HG03060 (cell line): Measurements from ENCODE around the gene JADE2.
"Not testable (repeated sequence)": the region's sequence is repeated elsewhere in the genome, so short reads cannot be mapped to it uniquely, and the experiment has no call there.

ENCODE experiments used
- ATAC-seq: cut with Tn5 transposase; IDR thresholded peaks from one replicate; pipeline ENCODE4 v1.9.1; 2021; ENCODE audit warnings: low read depth, moderate number of reproducible peaks; ENCODE audit not compliant: unreplicated experiment

JADE2 gene

GRCh38 chr5:134547999-134548658, 22.7 kb downstream of the JADE2 start:
- no peak for ATAC-seq

- no peak for ATAC-seq
These were observed 24.2 kb downstream of the JADE2 start for GRCh38 chr5:134549714-134550113.

DNA sequence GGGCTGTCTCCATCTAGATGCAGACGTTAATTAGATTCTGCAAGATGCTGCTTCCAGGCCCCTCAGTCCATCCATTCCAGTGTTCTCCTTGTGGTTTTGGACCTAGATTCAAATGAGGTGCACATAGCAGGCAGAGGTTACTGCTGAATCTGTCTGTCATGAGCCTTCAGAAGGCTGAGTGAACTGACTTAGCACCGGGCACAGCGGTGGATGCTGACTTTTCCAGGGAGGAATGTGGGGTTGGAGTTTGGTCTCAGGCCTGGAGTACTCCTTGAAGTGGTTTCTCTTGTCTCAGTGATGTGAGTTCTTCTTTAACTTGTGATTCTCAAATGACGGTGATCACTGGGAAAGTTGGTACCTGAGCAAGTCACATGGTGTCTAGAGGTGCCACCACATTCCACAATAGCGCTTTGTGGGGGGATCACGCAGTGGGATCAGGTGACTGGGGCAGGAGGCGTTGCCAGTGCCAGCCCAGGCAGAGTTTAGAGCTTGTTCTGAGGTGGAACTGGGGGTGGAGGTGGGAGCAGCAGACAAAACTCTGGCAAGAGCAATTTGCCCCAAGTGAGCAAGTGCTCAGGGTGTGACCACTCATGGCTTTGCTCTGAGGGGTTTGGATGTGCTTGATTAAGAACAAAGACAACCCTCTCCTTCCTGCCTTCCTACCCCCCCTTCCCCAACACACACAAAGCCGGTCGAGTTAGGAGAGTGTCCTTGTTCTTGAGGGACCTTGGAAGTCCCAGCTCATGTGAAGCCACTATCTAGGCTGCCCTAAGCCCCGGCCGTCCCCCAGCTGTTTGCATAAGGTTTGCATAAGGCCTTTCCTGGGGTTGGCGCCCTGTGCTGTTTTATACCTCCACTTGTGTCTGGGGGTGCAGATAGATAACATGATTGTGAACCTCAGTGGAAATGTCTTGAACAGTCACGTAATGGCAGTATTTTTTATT, 25.1 kb downstream of the JADE2 start:
- no peak for ATAC-seq

DNA sequence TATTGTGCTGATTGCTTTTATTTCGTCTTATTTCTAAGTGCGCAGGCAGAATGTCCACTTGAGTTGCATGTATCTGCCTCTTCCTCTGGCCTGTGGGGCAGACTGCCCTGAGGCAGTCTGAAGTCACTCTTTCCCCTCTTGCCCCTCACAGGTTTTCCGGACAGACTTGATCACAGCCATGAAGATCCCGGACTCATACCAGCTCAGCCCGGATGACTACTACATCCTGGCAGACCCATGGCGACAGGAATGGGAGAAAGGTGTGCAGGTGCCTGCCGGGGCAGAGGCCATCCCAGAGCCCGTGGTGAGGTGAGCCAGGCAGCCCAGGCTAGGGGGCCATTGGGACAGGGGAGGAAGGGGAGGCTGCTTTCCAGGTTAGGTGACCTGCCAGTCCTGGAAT, 26.4 kb downstream of the JADE2 start:
- ATAC-seq, result no peak

DNA sequence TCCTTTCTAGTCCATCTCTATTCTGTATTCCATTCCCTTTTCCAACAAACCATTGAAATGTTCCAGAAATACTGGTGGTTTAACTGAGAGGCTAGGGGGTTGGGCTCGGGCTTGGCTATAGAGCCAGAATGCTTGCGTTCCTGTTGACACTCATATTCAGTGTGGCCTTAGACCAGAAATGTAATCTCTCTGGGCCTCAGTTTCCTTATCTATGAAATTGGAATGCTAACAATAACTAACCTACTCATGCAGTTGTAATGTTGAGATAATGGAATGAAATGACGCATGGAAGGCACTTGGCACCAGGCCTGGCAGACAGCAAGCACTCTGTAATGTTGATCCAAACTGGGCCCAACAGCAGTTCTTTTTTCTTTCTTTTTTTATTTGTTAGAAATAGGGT, 26.8 kb downstream of the JADE2 start:
- ATAC-seq, result no peak

- ATAC-seq, result not testable (repeated sequence)
These were observed 27.2 kb downstream of the JADE2 start for GRCh38 chr5:134552716-134553115.

- ATAC-seq, result no peak
These were observed 28.4 kb downstream of the JADE2 start for GRCh38 chr5:134553821-134554267.

DNA sequence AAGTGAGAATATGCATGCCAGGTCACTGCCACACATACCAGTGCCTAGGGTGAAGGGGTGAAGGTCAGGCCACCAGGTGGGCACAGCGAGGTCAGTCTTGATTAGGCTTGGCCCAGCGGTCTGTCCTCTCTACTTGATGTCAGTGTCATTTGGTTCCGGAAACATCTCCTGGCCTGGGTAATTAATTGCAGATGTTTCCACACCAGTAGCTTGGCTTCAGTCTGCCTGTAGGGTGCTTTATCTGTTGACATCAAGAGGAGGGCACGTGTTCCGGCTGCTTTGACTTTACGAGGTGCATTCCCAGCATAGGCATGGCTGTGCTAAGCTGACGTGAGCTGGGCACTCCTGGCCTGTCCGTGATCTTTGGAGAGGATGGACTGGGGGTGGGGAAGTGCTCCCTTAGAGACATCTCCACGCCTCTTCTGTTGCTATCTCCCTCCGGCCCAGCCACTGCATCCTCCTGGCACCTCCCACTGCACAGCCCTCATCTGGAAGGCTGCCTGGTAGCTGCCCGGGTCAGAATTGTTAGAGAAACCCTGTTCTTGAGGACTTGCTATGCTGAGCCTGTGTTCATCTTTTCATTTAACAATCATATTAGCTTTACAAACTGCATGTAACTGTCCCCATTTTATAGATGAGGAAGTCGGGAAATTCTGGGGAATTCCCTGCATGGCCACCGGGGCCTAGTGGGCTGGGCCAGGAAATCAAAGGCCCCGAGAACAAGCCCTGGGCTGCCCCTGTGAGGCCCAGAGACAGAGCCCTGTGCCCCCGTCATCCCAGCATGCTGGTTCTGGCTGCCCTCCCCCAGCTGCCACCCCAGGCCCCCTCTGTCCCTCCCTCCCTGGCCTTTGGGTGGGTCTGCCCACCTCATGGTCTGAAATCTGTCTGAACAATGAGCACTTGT, 29.1 kb downstream of the JADE2 start:
- peak; percentile 34 for ATAC-seq

DNA sequence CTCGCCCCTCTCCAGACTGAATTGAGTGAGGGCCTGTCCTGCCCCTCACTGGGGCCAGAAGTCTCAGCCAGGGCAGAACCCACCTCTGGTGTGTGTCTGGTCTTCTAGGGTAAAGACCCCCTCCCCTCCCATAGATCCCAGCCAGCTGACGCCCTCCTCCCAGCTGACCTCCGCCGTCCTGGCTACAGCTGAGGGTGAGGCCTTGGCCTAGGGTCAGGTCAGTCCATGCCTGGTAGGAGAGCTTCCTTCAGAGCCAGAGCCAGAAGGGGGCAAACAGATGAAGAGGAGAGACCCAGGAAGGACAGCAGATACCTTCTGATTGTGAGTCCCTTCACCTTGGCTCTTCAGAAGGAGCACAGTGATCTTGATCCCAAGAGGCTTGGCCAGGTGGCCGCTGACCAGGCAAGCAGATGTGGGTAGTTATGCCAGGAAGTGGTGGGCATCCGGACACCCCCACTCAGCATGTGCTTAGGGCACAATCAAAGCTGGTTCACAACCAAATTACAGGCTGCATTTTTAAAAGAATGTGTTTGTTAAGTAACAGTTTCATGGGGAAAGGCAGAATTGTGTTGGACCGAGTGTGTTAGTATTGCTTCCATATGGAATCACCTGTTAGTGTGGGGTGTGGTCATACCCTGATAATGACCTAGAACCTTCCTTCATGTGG, 29.9 kb downstream of the JADE2 start:
- no peak for ATAC-seq

DNA sequence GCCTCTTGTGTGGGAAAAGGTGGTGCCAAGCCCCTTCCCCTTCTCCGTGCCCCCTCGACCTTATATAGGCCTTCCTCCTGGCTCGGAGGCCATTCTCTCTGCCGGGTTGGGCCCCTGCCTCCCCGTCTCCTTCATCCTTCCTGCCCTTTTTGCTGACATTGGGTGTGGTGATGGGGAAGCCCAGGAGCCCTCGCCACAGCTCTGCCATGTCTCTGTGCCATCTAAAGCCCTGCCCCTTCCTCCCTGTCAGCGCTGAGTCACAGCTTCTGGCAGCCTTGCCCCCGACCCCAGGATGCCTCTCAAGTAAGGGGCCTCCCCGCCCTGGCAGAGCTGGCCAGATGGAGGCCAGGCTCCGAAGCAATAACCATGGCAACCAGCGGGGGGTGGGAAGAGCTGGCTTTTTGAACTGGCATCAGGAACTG, 30.4 kb downstream of the JADE2 start:
- ATAC-seq, result no peak

DNA sequence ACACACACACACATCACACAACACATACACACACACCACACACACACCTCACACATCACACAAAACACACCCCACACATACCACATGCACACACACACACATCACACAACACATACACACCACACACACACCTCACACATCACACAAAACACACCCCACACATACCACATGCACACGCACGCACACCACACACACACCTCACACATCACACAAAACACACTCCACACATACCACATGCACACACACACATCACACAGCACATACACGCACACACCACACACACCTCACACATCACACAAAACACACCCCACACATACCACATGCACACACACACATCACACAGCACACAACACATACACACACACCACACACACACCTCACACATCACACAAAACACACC, 31.1 kb downstream of the JADE2 start:
- ATAC-seq, result not testable (repeated sequence)

- no peak for ATAC-seq
These were observed 31.5 kb downstream of the JADE2 start for GRCh38 chr5:134556994-134557393.

DNA sequence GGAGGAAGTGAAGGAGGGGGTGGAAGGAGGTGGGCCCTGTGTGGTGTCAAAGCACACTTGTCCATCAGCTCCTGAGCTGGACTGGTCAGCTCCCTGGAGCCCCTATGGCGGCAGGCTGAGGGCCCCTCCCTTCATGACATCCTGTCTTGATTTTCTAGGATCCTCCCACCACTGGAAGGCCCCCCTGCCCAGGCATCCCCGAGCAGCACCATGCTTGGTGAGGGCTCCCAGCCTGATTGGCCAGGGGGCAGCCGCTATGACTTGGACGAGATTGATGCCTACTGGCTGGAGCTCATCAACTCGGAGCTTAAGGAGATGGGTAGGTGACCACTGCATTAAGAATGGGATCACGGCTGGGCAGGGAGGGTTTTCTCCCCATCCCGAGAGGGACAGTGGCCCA, 34.2 kb downstream of the JADE2 start:
- no peak for ATAC-seq

GRCh38 chr5:134560698-134561097, 35.2 kb downstream of the JADE2 start:
- ATAC-seq, result no peak

- ATAC-seq, result no peak
These were observed 36.4 kb downstream of the JADE2 start for GRCh38 chr5:134561871-134562296.

- no peak for ATAC-seq
These were observed 37.8 kb downstream of the JADE2 start for GRCh38 chr5:134563221-134563620.

GRCh38 chr5:134563962-134564361, 38.5 kb downstream of the JADE2 start:
- no peak for ATAC-seq

DNA sequence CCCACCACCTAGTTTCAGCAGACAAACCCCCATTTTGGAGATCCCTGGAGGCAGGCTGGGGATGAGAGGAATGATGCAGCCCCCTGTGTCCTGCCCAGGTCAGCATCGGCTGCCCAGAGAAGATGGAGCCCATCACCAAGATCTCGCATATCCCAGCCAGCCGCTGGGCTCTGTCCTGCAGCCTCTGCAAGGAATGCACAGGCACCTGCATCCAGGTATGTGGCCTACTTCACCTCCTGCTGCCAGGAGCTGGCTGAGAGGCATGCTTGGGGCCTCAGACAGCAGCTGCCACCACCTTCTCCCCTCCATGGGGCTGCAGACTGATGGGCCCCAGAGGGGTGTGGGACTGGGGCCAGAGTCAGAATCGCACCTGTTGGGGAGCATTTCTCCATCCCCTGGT, 38.9 kb downstream of the JADE2 start:
- no peak for ATAC-seq

DNA sequence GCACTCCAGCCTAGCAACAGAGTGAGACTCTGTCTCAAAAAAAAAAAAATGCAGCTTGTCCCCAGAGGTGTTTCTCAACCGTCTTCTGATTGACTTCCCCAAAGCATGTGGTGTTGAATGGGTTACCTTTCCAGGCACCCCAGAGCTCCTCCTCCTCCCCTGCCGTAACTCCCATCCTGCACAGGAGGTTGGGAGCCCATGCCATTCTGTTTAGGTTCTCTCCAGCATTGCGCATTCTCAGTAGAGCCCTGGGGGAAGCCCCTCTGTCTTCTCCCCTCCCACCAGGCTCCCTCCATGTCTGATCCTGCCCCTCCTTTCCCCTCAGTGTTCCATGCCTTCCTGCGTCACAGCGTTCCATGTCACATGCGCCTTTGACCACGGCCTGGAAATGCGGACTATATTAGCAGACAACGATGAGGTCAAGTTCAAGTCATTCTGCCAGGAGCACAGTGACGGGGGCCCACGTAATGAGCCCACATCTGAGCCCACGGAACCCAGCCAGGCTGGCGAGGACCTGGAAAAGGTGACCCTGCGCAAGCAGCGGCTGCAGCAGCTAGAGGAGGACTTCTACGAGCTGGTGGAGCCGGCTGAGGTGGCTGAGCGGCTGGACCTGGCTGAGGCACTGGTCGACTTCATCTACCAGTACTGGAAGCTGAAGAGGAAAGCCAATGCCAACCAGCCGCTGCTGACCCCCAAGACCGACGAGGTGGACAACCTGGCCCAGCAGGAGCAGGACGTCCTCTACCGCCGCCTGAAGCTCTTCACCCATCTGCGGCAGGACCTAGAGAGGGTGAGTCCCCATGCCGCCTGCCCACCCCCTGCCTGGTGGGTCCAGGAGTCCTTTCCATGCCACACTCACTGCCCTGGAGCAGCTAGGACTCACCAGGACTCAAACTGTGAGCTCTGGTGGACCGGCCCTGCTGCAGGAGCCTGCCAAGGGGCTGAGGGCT, 40.6 kb downstream of the JADE2 start:
- no peak for ATAC-seq
